Lower leg skin (tissue), 4 donors: ENCODE results near the gene GRIK4. TPM values are rescaled to one million over a fixed set of nuclear protein-coding genes. Genes with fewer than 3 reads are reported as not detected.

Experiments used
- DNase-seq, 2 donors: peaks; one replicate each; pipeline ENCODE4 v3.0.0-alpha.2; 2019; ENCODE audit warnings: low spot score in 2 of 2
- H3K4me3 ChIP-seq: fragments of 200-600 bp; sonication (generic); 2 replicates; pipeline ENCODE4 v1.5.1; 2017; ENCODE audit warnings: mild to moderate bottlenecking, low read depth; ENCODE audit not compliant: poor library complexity, severe bottlenecking
- POLR2A ChIP-seq, 2 donors: fragments of 450-650 bp; IDR thresholded peaks; one replicate each; pipeline ENCODE4 v1.6.1; 2016 to 2017; ENCODE audit warnings: antibody characterized with exemption in 2 of 2, mild to moderate bottlenecking in 1 of 2, moderate library complexity in 1 of 2
- WGBS, 2 donors: methylation state at CpG; one replicate each; pipeline ENCODE4 v1.1.5; 2018; 5-methylcytosine and 5-hydroxymethylcytosine counted together
- intact Hi-C: fragments of 100-400 bp; cut with DNase I; formaldehyde crosslinking; loops from one replicate; pipeline ENCODE4 v1.15.0; 2023; ENCODE audit warnings: low total_unique reads
- total RNA-seq, 4 donors: library from RNA; depleted of rRNA; stranded (reverse); fragments of >200 nt; gene quantifications; one replicate each; pipeline ENCODE4 v1.1.0, GENCODE V29; 2016
- TF ChIP-seq, protein P1 (sequence below), 3 donors: fragments of 450-650 bp; IDR thresholded peaks; one replicate each; pipeline ENCODE4 v1.5.1; 2016; ENCODE audit warnings: antibody characterized with exemption in 3 of 3, mild to moderate bottlenecking in 3 of 3, moderate library complexity in 2 of 3

The GRIK4 gene
- total RNA-seq, 4 donors from 2014 or later = 0.06 to 0.67 TPM; not detected in 2

- no peak for DNase-seq
- intact Hi-C loops = no loop called here
- no peak overlapping the region for H3K4me3 ChIP-seq
- 85 to 89% methylated on average over 7 of the region's 7 CpGs for WGBS, 2 donors
- no peak for TF ChIP-seq POLR2A (IDR thresholded peaks at IDR 0.05)
- TF ChIP-seq, protein P1, sequence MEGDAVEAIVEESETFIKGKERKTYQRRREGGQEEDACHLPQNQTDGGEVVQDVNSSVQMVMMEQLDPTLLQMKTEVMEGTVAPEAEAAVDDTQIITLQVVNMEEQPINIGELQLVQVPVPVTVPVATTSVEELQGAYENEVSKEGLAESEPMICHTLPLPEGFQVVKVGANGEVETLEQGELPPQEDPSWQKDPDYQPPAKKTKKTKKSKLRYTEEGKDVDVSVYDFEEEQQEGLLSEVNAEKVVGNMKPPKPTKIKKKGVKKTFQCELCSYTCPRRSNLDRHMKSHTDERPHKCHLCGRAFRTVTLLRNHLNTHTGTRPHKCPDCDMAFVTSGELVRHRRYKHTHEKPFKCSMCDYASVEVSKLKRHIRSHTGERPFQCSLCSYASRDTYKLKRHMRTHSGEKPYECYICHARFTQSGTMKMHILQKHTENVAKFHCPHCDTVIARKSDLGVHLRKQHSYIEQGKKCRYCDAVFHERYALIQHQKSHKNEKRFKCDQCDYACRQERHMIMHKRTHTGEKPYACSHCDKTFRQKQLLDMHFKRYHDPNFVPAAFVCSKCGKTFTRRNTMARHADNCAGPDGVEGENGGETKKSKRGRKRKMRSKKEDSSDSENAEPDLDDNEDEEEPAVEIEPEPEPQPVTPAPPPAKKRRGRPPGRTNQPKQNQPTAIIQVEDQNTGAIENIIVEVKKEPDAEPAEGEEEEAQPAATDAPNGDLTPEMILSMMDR (IDR thresholded peaks at IDR 0.05) = no peak
Measured at GRCh38 chr11:120611581-120611980, 100.0 kb downstream of the GRIK4 start.

- TF ChIP-seq, protein P1 (IDR thresholded peaks at IDR 0.05) = no peak
- no peak for TF ChIP-seq POLR2A (IDR thresholded peaks at IDR 0.05)
- WGBS, 2 donors = 73 to 75% methylated on average over 8 of the region's 8 CpGs
- DNase-seq = no peak
- H3K4me3 ChIP-seq = no peak overlapping the region
- intact Hi-C loops = no loop called here
Measured at GRCh38 chr11:120612513-120613263, 101.1 kb downstream of the GRIK4 start.

GRCh38 chr11:120613264-120614226, 102.0 kb downstream of the GRIK4 start:
- intact Hi-C loops = no loop called here
- H3K4me3 ChIP-seq = no peak overlapping the region
- DNase-seq = no peak
- TF ChIP-seq POLR2A (IDR thresholded peaks at IDR 0.05) = no peak
- TF ChIP-seq, protein P1 (IDR thresholded peaks at IDR 0.05) = no peak
- 78 to 80% methylated on average over 6 of the region's 6 CpGs for WGBS, 2 donors

GRCh38 chr11:120615391-120615790, 103.8 kb downstream of the GRIK4 start:
- intact Hi-C loops = no loop called here
- WGBS, 2 donors = 59 to 79% methylated on average over 2 of the region's 2 CpGs
- no peak for DNase-seq
- H3K4me3 ChIP-seq = no peak overlapping the region
- no peak for TF ChIP-seq POLR2A (IDR thresholded peaks at IDR 0.05)
- TF ChIP-seq, protein P1 (IDR thresholded peaks at IDR 0.05) = no peak

DNA sequence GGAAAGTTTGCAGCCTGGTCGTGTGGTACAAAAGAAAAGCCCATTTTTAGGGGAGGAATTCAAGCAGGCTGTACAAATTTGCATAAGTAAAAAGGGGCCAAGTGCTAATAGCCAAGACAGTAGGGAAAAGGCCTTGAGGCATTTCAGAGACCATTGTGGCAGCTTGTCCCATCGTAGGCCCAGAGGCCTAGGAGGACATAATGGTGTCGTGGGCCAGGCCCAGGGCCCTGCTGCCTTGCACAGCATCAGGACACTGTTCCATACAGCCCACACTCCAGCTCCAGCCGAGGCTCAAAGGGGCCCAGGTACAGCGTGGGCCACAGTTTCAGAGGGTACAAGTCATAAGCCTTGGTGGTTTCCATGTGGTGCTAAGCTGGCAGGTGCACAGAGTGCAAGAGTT, 106.9 kb downstream of the GRIK4 start:
- no peak for TF ChIP-seq POLR2A (IDR thresholded peaks at IDR 0.05)
- TF ChIP-seq, protein P1 (IDR thresholded peaks at IDR 0.05) = no peak
- intact Hi-C loops = no loop called here

More for the DNA sequence above, 106.9 kb downstream of the GRIK4 start:
- WGBS, 2 donors = 83 to 86% methylated on average over 5 of the region's 5 CpGs
- no peak for DNase-seq
- H3K4me3 ChIP-seq = no peak overlapping the region
